Activated CD4-positive, alpha-beta T cell treated with anti-CD3 and anti-CD28 coated beads for 36 hours (primary cell): ENCODE data around the gene MATN3. TPM values are rescaled to one million over a fixed set of nuclear protein-coding genes. Genes with fewer than 3 reads are reported as not detected.

Source experiments
- ATAC-seq: fragments of 200-7000 bp; cut with Tn5 transposase; one replicate; pipeline ENCODE4 v1.10.0; 2021; ENCODE audit warnings: mild to moderate bottlenecking, moderate library complexity
- CTCF ChIA-PET: fragments of 350-600 bp; sonication (Branson Sonifier 250); formaldehyde crosslinking; loops from one replicate; lab custom pipeline; 2021; ENCODE audit warnings: antibody characterized with exemption; lab: Charles Lee
- POLR2A ChIA-PET: fragments of 350-600 bp; sonication (Branson Sonifier 250); formaldehyde crosslinking; loops from one replicate; lab custom pipeline; 2021; ENCODE audit warnings: antibody characterized with exemption, inconsistent platforms; lab: Charles Lee
- DNase-seq: peaks from one replicate; pipeline ENCODE4 v3.0.0-alpha.2; 2020
- H3K27ac Mint-ChIP-seq: one replicate; pipeline ENCODE4 v1.8.0; 2021; ENCODE audit warnings: mixed read lengths
- H3K27me3 Mint-ChIP-seq: one replicate; pipeline ENCODE4 v1.8.0; 2021; ENCODE audit warnings: mixed read lengths
- H3K36me3 Mint-ChIP-seq: one replicate; pipeline ENCODE4 v1.8.0; 2021; ENCODE audit warnings: low read depth, mixed read lengths
- H3K4me1 Mint-ChIP-seq: one replicate; pipeline ENCODE4 v1.8.0; 2021; ENCODE audit warnings: mixed read lengths
- H3K4me3 Mint-ChIP-seq: one replicate; pipeline ENCODE4 v1.8.0; 2021; ENCODE audit warnings: mild to moderate bottlenecking, moderate library complexity, mixed read lengths
- H3K9me3 Mint-ChIP-seq: one replicate; pipeline ENCODE4 v1.8.0; 2021; ENCODE audit warnings: low read depth, mixed read lengths
- intact Hi-C, 2 experiments: fragments of 100-400 bp; cut with DNase I in 1 of 2; cut with micrococcal nuclease in 1 of 2; formaldehyde crosslinking; loops; one replicate each; pipeline versions ENCODE4 v1.14.2 to v1.15.1; 2022 to 2024; cut with DNase I, micrococcal nuclease
- total RNA-seq, 2 experiments: library from RNA; stranded (reverse); gene quantifications; one replicate each; pipeline ENCODE4 v1.2.3, GENCODE V29; 2021

The MATN3 gene, protein sequence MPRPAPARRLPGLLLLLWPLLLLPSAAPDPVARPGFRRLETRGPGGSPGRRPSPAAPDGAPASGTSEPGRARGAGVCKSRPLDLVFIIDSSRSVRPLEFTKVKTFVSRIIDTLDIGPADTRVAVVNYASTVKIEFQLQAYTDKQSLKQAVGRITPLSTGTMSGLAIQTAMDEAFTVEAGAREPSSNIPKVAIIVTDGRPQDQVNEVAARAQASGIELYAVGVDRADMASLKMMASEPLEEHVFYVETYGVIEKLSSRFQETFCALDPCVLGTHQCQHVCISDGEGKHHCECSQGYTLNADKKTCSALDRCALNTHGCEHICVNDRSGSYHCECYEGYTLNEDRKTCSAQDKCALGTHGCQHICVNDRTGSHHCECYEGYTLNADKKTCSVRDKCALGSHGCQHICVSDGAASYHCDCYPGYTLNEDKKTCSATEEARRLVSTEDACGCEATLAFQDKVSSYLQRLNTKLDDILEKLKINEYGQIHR
- not detected for total RNA-seq

DNA sequence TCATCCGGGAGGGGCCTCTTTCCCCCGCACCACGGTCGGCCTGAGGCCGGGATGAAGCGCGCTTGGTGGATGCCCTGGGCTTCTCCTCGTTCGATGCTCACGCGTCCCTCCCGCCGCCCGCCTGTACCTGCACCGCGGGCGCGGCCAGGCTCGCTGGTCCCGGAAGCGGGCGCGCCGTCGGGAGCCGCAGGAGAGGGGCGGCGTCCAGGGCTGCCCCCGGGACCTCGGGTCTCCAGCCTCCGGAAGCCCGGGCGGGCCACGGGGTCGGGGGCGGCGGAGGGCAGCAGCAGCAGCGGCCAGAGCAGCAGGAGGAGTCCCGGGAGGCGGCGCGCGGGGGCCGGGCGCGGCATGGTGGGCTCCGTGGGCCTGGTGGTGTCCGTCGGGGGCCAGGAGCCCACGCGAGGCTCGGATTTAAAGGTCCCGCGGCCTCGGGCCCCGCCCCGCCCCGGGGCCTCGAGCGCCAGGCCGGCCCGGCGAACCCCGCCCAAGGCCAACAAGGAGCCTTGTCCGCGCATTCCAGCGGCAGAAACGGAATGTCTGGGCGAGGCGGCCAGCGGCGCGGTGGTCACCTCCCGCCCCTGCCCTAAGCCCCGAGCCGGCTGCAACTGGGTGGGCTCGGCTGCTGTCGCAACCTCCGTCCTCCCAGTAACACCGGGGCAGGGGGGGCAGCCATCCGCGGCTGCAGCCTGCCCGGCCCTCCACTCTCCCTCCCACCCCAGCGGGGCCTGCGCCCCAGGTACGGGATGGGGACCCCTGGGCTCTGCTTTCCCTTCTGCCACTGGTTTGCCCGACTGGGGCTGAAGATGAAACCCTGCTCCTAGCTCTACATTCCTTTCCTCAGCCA is at the start of gene MATN3:
MATN3 (minus strand) TSS at position 387 of the 844 bp plus-strand sequence; CDS start at position 350, 37 bp downstream.
- Mint-ChIP-seq H3K27ac (no peak within 1 kb of the TSS), H3K36me3 (no peaks in the 10 kb centered on the region), H3K9me3 (no peaks in the 10 kb centered on the region), H3K4me3 (peak within 1 kb of the TSS; percentile 54), H3K27me3 (peaks cover 34% of the 10 kb centered on the region), H3K4me1 (peaks cover 3% of the 10 kb centered on the region)
- intact Hi-C loops, result loop anchor here in 1 of 2 experiments (1.0 kb wide), 1 partner anchor 39 kb away; the partner anchor contains the start of gene LAPTM4A
- ATAC-seq (peak; percentile 64), DNase-seq (peak; percentile 21)
- POLR2A ChIA-PET, result no interaction called here
- CTCF ChIA-PET, result interaction anchor here (1.4 kb wide), 1 partner anchor 96 kb away, joined by 5 read pairs; no protein-coding TSS in a partner anchor

DNA sequence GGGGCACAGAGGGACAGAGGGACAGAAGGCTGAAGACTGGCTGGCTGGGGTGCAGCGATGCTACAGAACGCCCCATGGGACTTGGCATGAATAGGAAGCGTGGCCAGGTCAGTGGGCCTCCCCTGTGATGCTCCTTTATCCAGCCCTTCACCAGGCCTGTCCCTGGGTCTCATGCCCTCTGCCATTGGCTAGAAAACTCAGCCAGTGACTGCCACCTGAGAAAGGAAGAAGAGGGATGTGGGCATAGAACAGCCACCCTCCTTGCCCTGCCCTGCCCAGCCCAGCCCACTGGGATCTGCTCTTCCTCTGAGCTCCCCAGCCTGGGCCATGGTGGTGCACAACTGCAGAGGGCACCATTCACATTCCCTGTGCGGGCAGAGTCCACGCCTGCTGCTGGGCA is 49.5 kb upstream of the MATN3 start:
- H3K27ac Mint-ChIP-seq, result no peak overlapping the region
- intact Hi-C loops, result no loop called here
- CTCF ChIA-PET, result interaction anchor here (1.0 to 1.3 kb wide), 3 partner anchors 13 to 46 kb away, joined by 3 to 5 read pairs (median 4); no protein-coding TSS in a partner anchor
- no peak overlapping the region for H3K4me3 Mint-ChIP-seq
- DNase-seq (no peak), ATAC-seq (no peak)
- H3K36me3 Mint-ChIP-seq, result no peaks in the 10 kb centered on the region
- peaks cover 3% of the 10 kb centered on the region for H3K4me1 Mint-ChIP-seq
- POLR2A ChIA-PET, result interaction anchor here (1.5 kb wide), 1 partner anchor 10 kb away, joined by 5 read pairs; the partner anchor contains the start of gene LAPTM4A
- peaks cover 2% of the 10 kb centered on the region for H3K9me3 Mint-ChIP-seq
- H3K27me3 Mint-ChIP-seq, result peaks cover 3% of the 10 kb centered on the region

DNA sequence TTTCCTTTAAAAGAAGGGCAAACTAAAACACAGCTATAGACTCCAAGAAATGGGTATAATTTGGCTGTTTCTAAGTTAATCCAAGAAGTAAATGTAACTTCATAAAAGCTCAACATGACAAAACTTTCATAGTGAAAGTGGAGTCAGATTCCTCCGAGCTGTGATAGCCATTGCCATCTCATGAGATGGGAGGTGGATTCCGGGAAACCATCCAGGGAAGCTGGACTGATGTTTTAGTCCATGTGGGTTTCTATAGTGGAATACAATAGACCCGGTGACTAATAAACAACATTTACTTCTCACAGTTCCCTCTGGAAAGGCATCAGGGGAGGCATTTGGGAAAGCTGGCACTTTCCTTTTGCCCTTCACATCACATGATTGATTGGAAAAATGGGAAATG is 49.0 kb upstream of the MATN3 start:
- H3K4me1 Mint-ChIP-seq, result peaks cover 3% of the 10 kb centered on the region
- H3K27me3 Mint-ChIP-seq, result peaks cover 8% of the 10 kb centered on the region
- no peak overlapping the region for H3K4me3 Mint-ChIP-seq
- ChIA-PET CTCF (interaction anchor here (1.0 to 1.3 kb wide), 2 partner anchors 12 to 46 kb away, joined by 4 to 5 read pairs; no protein-coding TSS in a partner anchor), POLR2A (interaction anchor here (1.5 kb wide), 1 partner anchor 10 kb away, joined by 5 read pairs; the partner anchor contains the start of gene LAPTM4A)
- peaks cover 2% of the 10 kb centered on the region for H3K9me3 Mint-ChIP-seq
- H3K27ac Mint-ChIP-seq, result no peak overlapping the region
- DNase-seq (no peak), ATAC-seq (no peak)
- intact Hi-C loops, result no loop called here
- no peaks in the 10 kb centered on the region for H3K36me3 Mint-ChIP-seq

DNA sequence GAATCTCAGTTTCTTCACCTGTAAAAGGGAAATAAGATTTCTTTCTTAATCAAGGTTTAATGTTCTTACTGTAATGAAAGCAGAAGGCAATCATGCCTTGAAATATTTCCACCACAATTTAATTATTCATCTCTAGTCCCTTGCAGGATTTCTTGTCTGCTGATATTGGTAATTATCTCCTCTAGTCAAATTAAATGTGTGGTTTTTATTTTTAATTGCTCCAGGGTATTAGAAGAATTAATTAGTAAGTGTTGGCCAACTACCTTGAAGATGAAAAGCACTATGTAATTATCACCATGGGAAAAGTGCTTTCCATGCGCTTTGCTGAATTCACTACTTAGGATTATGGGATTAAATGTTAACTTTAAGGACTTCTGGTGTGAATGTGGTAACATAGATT is 47.6 kb upstream of the MATN3 start:
- intact Hi-C loops, result no loop called here
- Mint-ChIP-seq H3K4me3 (no peak overlapping the region), H3K36me3 (no peaks in the 10 kb centered on the region), H3K27ac (no peak overlapping the region), H3K27me3 (peaks cover 14% of the 10 kb centered on the region), H3K4me1 (peaks cover 3% of the 10 kb centered on the region), H3K9me3 (peaks cover 2% of the 10 kb centered on the region)
- DNase-seq (no peak), ATAC-seq (no peak)
- ChIA-PET POLR2A (no interaction called here), CTCF (no interaction called here)

DNA sequence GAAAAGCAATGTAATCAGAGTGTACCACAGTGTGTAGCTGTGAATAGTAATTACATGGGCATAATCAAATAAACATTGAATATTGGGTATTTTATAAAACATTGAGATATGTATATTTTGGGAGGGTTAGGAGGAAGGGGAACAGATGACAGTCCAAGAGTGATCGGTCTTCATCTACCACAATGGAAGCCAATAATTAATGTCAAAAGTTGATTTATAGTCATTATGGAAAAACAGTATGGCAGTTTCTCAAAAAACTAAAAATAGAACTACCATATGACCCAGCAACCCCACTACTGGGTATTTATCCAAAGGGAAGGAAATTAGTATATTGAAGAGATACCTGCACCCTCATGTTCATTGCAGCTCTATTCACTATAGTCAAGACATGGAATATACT is 44.8 kb upstream of the MATN3 start:
- H3K27me3 Mint-ChIP-seq, result peaks cover 17% of the 10 kb centered on the region
- POLR2A ChIA-PET, result no interaction called here
- no peak overlapping the region for H3K27ac Mint-ChIP-seq
- no peaks in the 10 kb centered on the region for H3K9me3 Mint-ChIP-seq
- no peaks in the 10 kb centered on the region for H3K36me3 Mint-ChIP-seq
- H3K4me1 Mint-ChIP-seq, result no peaks in the 10 kb centered on the region
- intact Hi-C loops, result no loop called here
- H3K4me3 Mint-ChIP-seq, result no peak overlapping the region
- ATAC-seq (no peak), DNase-seq (no peak)
- CTCF ChIA-PET, result interaction anchor here (0.9 kb wide), 1 partner anchor 9 kb away, joined by 3 read pairs; no protein-coding TSS in a partner anchor

DNA sequence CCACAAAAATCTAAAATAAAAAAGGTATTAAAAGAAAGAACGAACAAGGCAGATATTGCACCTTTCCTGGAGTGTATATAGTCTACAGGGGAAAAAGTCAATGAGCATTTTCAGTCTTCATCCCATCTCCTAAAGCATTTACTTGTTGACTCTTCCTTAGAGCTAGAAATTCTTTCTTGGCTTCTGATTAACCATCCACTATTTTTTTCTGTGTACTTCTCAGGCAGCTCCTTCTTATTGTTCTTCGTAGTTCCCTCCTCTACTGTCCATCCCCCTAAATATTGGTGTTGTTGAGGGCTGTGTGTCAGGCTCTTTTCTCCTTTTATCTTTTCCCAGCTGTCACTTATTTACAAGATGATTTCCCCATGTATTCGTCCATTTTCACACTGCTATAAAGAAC is 42.5 kb upstream of the MATN3 start:
- DNase-seq, result no peak

DNA sequence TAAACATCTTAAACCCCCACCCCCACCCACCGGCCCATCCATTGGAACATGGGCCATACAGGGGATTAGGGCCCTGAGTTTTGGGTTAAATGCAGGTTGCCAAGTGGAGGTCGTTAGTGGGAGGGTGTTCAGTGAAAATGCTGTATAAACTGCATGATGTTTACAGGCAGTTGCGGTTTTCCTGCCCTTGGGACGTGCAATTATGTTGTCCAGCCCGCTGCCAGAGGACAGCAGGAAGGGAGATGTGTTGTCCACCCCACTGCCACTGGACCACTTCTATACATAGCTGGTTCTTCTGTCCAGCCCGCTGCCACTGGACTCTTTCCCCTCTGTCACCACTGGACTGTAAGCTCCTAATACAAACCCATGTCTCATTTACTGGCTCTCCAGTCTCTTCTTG is 41.7 kb upstream of the MATN3 start:
- POLR2A ChIA-PET, result no interaction called here
- intact Hi-C loops, result loop anchor here in 1 of 2 experiments (5.0 kb wide), 3 partner anchors 393 to 768 kb away; partner anchors contain the start of genes LDAH and RHOB
- CTCF ChIA-PET, result interaction anchor here (1.1 kb wide), 1 partner anchor 9 kb away, joined by 3 read pairs; no protein-coding TSS in a partner anchor

More for the DNA sequence above, 42.5 kb upstream of the MATN3 start:
- POLR2A ChIA-PET, result no interaction called here
- Mint-ChIP-seq H3K9me3 (no peaks in the 10 kb centered on the region), H3K4me1 (peaks cover 4% of the 10 kb centered on the region), H3K4me3 (no peak overlapping the region), H3K27ac (no peak overlapping the region), H3K27me3 (peaks cover 17% of the 10 kb centered on the region), H3K36me3 (no peaks in the 10 kb centered on the region)
- CTCF ChIA-PET, result interaction anchor here (1.0 to 1.4 kb wide), 3 partner anchors 8 to 40 kb away, joined by 3 to 6 read pairs (median 3); no protein-coding TSS in a partner anchor
- intact Hi-C loops, result loop anchor here in 1 of 2 experiments (5.0 kb wide), 3 partner anchors 392 to 767 kb away; partner anchors contain the start of genes LDAH and RHOB
- ATAC-seq, result no peak

DNA sequence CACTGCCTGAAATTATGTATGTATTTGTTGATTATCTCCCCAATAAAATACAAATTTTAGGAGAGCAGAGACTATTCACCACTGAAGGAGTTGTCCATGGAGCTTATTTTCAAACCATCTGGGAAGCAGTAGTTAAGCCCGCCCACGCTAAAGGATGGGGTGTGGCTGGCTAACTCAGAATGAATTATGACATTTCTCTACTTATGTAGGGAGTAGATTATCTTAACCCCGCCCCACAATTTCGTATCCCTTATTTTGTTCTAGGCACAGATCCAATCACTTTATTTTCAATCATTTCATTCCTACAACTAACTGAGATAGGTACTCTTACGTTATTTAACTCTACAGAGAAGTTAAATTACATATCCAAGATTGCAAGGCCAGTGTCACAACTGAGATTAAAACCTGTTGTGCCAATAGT is 40.4 kb upstream of the MATN3 start:
- intact Hi-C loops, result loop anchor here in 1 of 2 experiments (1.0 to 5.0 kb wide), 6 partner anchors 45 to 769 kb away; partner anchors contain the start of genes LDAH, RHOB, TTC32 and WDR35
- H3K27ac Mint-ChIP-seq, result no peak overlapping the region
- ChIA-PET POLR2A (interaction anchor here (0.7 kb wide), 1 partner anchor 24 kb away, joined by 3 read pairs; no protein-coding TSS in a partner anchor), CTCF (interaction anchor here (0.6 to 1.3 kb wide), 4 partner anchors 10 to 150 kb away, joined by 3 to 8 read pairs (median 3); no protein-coding TSS in a partner anchor)
- H3K4me1 Mint-ChIP-seq, result peaks cover 24% of the 10 kb centered on the region
- H3K36me3 Mint-ChIP-seq, result no peaks in the 10 kb centered on the region
- no peaks in the 10 kb centered on the region for H3K9me3 Mint-ChIP-seq
- DNase-seq, result peak; percentile 43
- H3K4me3 Mint-ChIP-seq, result no peak overlapping the region
- peaks cover 15% of the 10 kb centered on the region for H3K27me3 Mint-ChIP-seq
- no peak for ATAC-seq

More for the DNA sequence above, 41.7 kb upstream of the MATN3 start:
- ATAC-seq (no peak), DNase-seq (no peak)
- Mint-ChIP-seq H3K36me3 (no peaks in the 10 kb centered on the region), H3K4me1 (peaks cover 12% of the 10 kb centered on the region), H3K27ac (no peak overlapping the region), H3K4me3 (no peak overlapping the region), H3K9me3 (no peaks in the 10 kb centered on the region), H3K27me3 (peaks cover 17% of the 10 kb centered on the region)

DNA sequence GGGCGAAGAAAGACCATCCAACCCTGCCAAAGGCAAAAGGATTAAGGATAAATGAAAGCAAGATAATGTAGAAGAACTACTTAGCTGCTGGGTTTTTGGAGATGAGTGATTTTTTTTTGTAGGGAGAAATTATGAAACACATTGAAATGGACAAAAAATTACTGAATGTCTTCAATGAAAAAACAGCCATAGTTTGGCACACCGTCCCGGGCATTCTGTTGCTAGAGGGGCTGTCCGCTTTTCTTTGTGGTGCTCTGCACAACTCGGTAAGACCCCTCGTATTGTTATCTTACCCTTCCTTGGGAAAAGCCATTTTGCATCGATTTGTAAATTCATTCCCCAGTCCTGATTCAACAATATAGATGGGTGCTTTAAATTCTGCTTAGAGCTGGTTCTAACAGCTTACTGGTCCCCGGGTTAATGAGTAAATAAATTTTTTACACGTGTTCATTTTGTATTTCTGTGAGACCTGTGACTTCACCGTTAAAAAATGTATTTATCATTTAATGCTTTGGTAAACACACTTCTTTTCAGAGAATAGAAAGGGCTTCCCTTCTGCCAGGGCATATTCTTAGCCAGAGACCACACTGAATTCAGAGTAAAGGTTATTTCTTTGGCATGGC is 39.9 kb upstream of the MATN3 start:
- Mint-ChIP-seq H3K9me3 (no peaks in the 10 kb centered on the region), H3K27ac (no peak overlapping the region), H3K4me1 (peaks cover 26% of the 10 kb centered on the region), H3K27me3 (peaks cover 15% of the 10 kb centered on the region), H3K4me3 (no peak overlapping the region), H3K36me3 (no peaks in the 10 kb centered on the region)
- DNase-seq (no peak), ATAC-seq (no peak)
- POLR2A ChIA-PET, result interaction anchor here (0.7 to 1.1 kb wide), 3 partner anchors 25 to 151 kb away, joined by 3 read pairs; no protein-coding TSS in a partner anchor
- intact Hi-C loops, result loop anchor here in 1 of 2 experiments (1.0 to 5.0 kb wide), 6 partner anchors 46 to 770 kb away; partner anchors contain the start of genes LDAH, RHOB, TTC32 and WDR35
- CTCF ChIA-PET, result interaction anchor here (0.6 to 1.3 kb wide), 6 partner anchors 10 to 150 kb away, joined by 3 to 8 read pairs (median 3); no protein-coding TSS in a partner anchor
